Parathyroid adenoma (tissue), 2 donors: ENCODE data around the gene DNAH10.

Experiments
- H2AFZ ChIP-seq: fragments of 300-600 bp; sonication (generic); one replicate; pipeline ENCODE4 v1.7.0; 2017; ENCODE audit warnings: antibody characterized with exemption, mild to moderate bottlenecking
- H3K27ac ChIP-seq: fragments of 300-600 bp; sonication (generic); one replicate; pipeline ENCODE4 v1.7.0; 2017
- H3K27me3 ChIP-seq: fragments of 300-600 bp; sonication (generic); one replicate; pipeline ENCODE4 v1.7.0; 2017; ENCODE audit warnings: low read length; ENCODE audit not compliant: control insufficient read depth, insufficient read depth
- H3K36me3 ChIP-seq: fragments of 300-600 bp; sonication (generic); one replicate; pipeline ENCODE4 v1.7.0; 2017; ENCODE audit warnings: low read length; ENCODE audit not compliant: control insufficient read depth, insufficient read depth
- H3K4me1 ChIP-seq: fragments of 300-600 bp; sonication (generic); one replicate; pipeline ENCODE4 v1.7.0; 2017; ENCODE audit warnings: control low read depth
- H3K4me2 ChIP-seq: fragments of 300-600 bp; sonication (generic); one replicate; pipeline ENCODE4 v1.7.0; 2017; ENCODE audit warnings: low read length
- H3K4me3 ChIP-seq: fragments of 300-600 bp; sonication (generic); one replicate; pipeline ENCODE4 v1.7.0; 2017; ENCODE audit warnings: low read depth, low read length
- H3K79me2 ChIP-seq: fragments of 300-600 bp; sonication (generic); one replicate; pipeline ENCODE4 v1.7.0; 2017; ENCODE audit warnings: control low read depth
- H3K9ac ChIP-seq: fragments of 300-600 bp; sonication (generic); one replicate; pipeline ENCODE4 v1.7.0; 2017; ENCODE audit warnings: mild to moderate bottlenecking
- H3K9me3 ChIP-seq: fragments of 300-600 bp; sonication (generic); one replicate; pipeline ENCODE4 v1.7.0; 2017; ENCODE audit warnings: low read length; ENCODE audit not compliant: control insufficient read depth
- TF ChIP-seq, protein P1 (sequence below): fragments of 300-600 bp; sonication (generic); IDR thresholded peaks from one replicate; pipeline ENCODE4 v1.7.0; 2017; ENCODE audit warnings: antibody characterized with exemption, mild to moderate bottlenecking
- donor health status: primary hyperparathyroidism.

The DNAH10 gene

GRCh38 chr12:123805173-123805572 is 43.1 kb downstream of the DNAH10 start:
- Histone ChIP-seq H3K36me3 (no peaks in the 10 kb centered on the region), H3K27ac (no peak overlapping the region), H3K27me3 (no peaks in the 10 kb centered on the region), H2AFZ (no peak overlapping the region), H3K4me2 (no peak overlapping the region), H3K4me1 (no peaks in the 10 kb centered on the region), H3K79me2 (no peaks in the 10 kb centered on the region), H3K9me3 (no peaks in the 10 kb centered on the region), H3K9ac (no peak overlapping the region), H3K4me3 (no peak overlapping the region)
- TF ChIP-seq, protein P1, sequence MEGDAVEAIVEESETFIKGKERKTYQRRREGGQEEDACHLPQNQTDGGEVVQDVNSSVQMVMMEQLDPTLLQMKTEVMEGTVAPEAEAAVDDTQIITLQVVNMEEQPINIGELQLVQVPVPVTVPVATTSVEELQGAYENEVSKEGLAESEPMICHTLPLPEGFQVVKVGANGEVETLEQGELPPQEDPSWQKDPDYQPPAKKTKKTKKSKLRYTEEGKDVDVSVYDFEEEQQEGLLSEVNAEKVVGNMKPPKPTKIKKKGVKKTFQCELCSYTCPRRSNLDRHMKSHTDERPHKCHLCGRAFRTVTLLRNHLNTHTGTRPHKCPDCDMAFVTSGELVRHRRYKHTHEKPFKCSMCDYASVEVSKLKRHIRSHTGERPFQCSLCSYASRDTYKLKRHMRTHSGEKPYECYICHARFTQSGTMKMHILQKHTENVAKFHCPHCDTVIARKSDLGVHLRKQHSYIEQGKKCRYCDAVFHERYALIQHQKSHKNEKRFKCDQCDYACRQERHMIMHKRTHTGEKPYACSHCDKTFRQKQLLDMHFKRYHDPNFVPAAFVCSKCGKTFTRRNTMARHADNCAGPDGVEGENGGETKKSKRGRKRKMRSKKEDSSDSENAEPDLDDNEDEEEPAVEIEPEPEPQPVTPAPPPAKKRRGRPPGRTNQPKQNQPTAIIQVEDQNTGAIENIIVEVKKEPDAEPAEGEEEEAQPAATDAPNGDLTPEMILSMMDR = no peak

- no peaks in the 10 kb centered on the region for H3K27me3 ChIP-seq
- H3K27ac ChIP-seq = no peak overlapping the region
- H3K36me3 ChIP-seq = no peaks in the 10 kb centered on the region
- H3K79me2 ChIP-seq = no peaks in the 10 kb centered on the region
- H2AFZ ChIP-seq = no peak overlapping the region
- no peak overlapping the region for H3K9ac ChIP-seq
- TF ChIP-seq, protein P1 = no peak
- no peaks in the 10 kb centered on the region for H3K9me3 ChIP-seq
- H3K4me3 ChIP-seq = no peak overlapping the region
- no peaks in the 10 kb centered on the region for H3K4me1 ChIP-seq
- no peak overlapping the region for H3K4me2 ChIP-seq
These were observed 44.9 kb downstream of the DNAH10 start for GRCh38 chr12:123807002-123807401.

DNA sequence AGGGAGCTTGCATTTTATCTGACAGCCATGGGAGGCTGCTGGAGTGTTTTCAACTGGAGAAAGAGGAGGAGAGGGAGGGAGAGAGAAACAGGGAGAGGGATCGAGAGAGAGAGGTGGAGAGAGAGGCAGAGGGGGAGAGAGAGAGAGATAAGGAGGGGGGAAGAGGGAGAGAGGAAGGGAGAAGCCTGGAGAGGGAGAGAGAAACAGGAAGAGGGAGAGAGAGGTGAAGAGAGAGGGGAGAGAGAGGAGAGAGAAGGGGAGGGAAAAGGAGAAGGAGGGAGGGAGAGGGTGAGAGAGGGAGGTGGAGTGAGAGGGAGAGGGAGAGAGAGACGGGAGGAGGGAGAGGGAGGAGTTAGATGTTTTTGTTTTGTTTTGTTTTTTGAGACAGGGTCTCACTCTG is 45.6 kb downstream of the DNAH10 start:
- Histone ChIP-seq H2AFZ (no peak overlapping the region), H3K4me2 (no peak overlapping the region), H3K27me3 (no peaks in the 10 kb centered on the region), H3K9me3 (no peaks in the 10 kb centered on the region), H3K9ac (no peak overlapping the region), H3K79me2 (no peaks in the 10 kb centered on the region), H3K27ac (no peak overlapping the region), H3K4me1 (no peaks in the 10 kb centered on the region), H3K4me3 (no peak overlapping the region), H3K36me3 (no peaks in the 10 kb centered on the region)
- TF ChIP-seq, protein P1 = no peak

- no peak overlapping the region for H3K4me3 ChIP-seq
- no peaks in the 10 kb centered on the region for H3K9me3 ChIP-seq
- no peak overlapping the region for H3K27ac ChIP-seq
- no peaks in the 10 kb centered on the region for H3K36me3 ChIP-seq
- H3K27me3 ChIP-seq = no peaks in the 10 kb centered on the region
- H2AFZ ChIP-seq = no peak overlapping the region
- no peak overlapping the region for H3K4me2 ChIP-seq
- no peak overlapping the region for H3K9ac ChIP-seq
- H3K4me1 ChIP-seq = no peaks in the 10 kb centered on the region
- TF ChIP-seq, protein P1 = no peak
- H3K79me2 ChIP-seq = no peaks in the 10 kb centered on the region
These were observed 46.1 kb downstream of the DNAH10 start for GRCh38 chr12:123808167-123808566.

GRCh38 chr12:123813349-123813748 is 51.2 kb downstream of the DNAH10 start:
- no peaks in the 10 kb centered on the region for H3K4me1 ChIP-seq
- no peak overlapping the region for H3K4me3 ChIP-seq
- no peak overlapping the region for H2AFZ ChIP-seq
- no peak overlapping the region for H3K4me2 ChIP-seq
- no peak overlapping the region for H3K27ac ChIP-seq
- H3K9ac ChIP-seq = no peak overlapping the region
- TF ChIP-seq, protein P1 = no peak
- no peaks in the 10 kb centered on the region for H3K79me2 ChIP-seq
- no peaks in the 10 kb centered on the region for H3K36me3 ChIP-seq
- H3K27me3 ChIP-seq = no peaks in the 10 kb centered on the region
- H3K9me3 ChIP-seq = no peaks in the 10 kb centered on the region
